Fibroblast of skin of right biceps (primary cell): ENCODE results near the gene TRAF7.
"Not testable (repeated sequence)": the region's sequence is repeated elsewhere in the genome, so short reads cannot be mapped to it uniquely, and the experiment has no call there.

Experiments used
- DNase-seq: peaks from one replicate; pipeline ENCODE4 v3.0.0-alpha.2; 2013

Gene TRAF7

GRCh38 chr16:2122934-2123683, 32.5 kb upstream of the TRAF7 start:
- DNase-seq, result not testable (repeated sequence)

GRCh38 chr16:2123706-2124376, 31.7 kb upstream of the TRAF7 start:
- not testable (repeated sequence) for DNase-seq

- DNase-seq, result not testable (repeated sequence)
Observed at GRCh38 chr16:2124377-2124693, 31.2 kb upstream of the TRAF7 start.

- DNase-seq, result peak; percentile 90
Observed at GRCh38 chr16:2124694-2125444, 30.7 kb upstream of the TRAF7 start.

GRCh38 chr16:2125609-2126008, 30.0 kb upstream of the TRAF7 start:
- DNase-seq, result not testable (repeated sequence)

GRCh38 chr16:2126161-2126743, 29.3 kb upstream of the TRAF7 start:
- not testable (repeated sequence) for DNase-seq

- DNase-seq, result not testable (repeated sequence)
Observed at GRCh38 chr16:2126928-2127556, 28.5 kb upstream of the TRAF7 start.

GRCh38 chr16:2127630-2128280, 27.8 kb upstream of the TRAF7 start:
- DNase-seq, result peak; percentile 75

- DNase-seq, result peak; percentile 40
Observed at GRCh38 chr16:2129251-2129650, 26.3 kb upstream of the TRAF7 start.

GRCh38 chr16:2129890-2130447, 25.6 kb upstream of the TRAF7 start:
- not testable (repeated sequence) for DNase-seq

GRCh38 chr16:2133797-2134196, 21.8 kb upstream of the TRAF7 start:
- not testable (repeated sequence) for DNase-seq

- not testable (repeated sequence) for DNase-seq
Observed at GRCh38 chr16:2135071-2135470, 20.5 kb upstream of the TRAF7 start.

GRCh38 chr16:2135770-2136490, 19.7 kb upstream of the TRAF7 start, which contains the start of gene PKD1:
PKD1 (minus strand) TSS chr16:2135898; CDS start chr16:2135689, 209 bp downstream.
- peak; percentile 90 for DNase-seq

GRCh38 chr16:2142942-2143877, 12.4 kb upstream of the TRAF7 start:
- DNase-seq, result no peak

GRCh38 chr16:2143878-2144485, 11.6 kb upstream of the TRAF7 start:
- DNase-seq, result no peak

- no peak for DNase-seq
Observed at GRCh38 chr16:2145843-2146242, 9.7 kb upstream of the TRAF7 start.

- no peak for DNase-seq
Observed at GRCh38 chr16:2147378-2147777, 8.2 kb upstream of the TRAF7 start.

GRCh38 chr16:2147981-2148671, 7.5 kb upstream of the TRAF7 start, which contains the start of gene RAB26:
RAB26 (plus strand) TSS chr16:2148625; CDS start chr16:2148784, 159 bp downstream.
- DNase-seq, result peak; percentile 53
